Peyer's patch (tissue), 4 donors: Measurements from ENCODE around the gene SLC43A3. TPM values are rescaled to one million over a fixed set of nuclear protein-coding genes. Genes with fewer than 3 reads are reported as not detected.

Experiments used
- DNase-seq, 3 donors: peaks; one replicate each; pipeline ENCODE4 v3.0.0-alpha.2; 2017 to 2019
- H3K27ac ChIP-seq, 4 donors: fragments of 200-600 bp; sonication (generic); one replicate each; pipeline ENCODE4 v1.5.1; 2016 to 2019
- H3K27me3 ChIP-seq, 2 donors: fragments of 200-600 bp; sonication (generic); one replicate each; pipeline ENCODE4 v1.5.1; 2019
- H3K36me3 ChIP-seq, 3 donors: fragments of 200-600 bp; sonication (generic); one replicate each; pipeline ENCODE4 v1.5.1; 2016 to 2019
- H3K4me1 ChIP-seq, 4 donors: fragments of 200-600 bp; sonication (generic); one replicate each; pipeline ENCODE4 v1.5.1; 2016 to 2019
- H3K4me3 ChIP-seq, 4 donors: fragments of 200-600 bp; sonication (generic); 1 replicate in 3 of 4; 2 replicates in 1 of 4; pipeline ENCODE4 v1.5.1; 2016 to 2019; ENCODE audit warnings: mild to moderate bottlenecking in 1 of 4
- H3K9me3 ChIP-seq, 4 donors: fragments of 200-600 bp; sonication (generic); one replicate each; pipeline ENCODE4 v1.5.1; 2016 to 2019; ENCODE audit warnings: mild to moderate bottlenecking in 1 of 4
- POLR2A ChIP-seq, 2 donors: fragments of 450-650 bp; IDR thresholded peaks; one replicate each; pipeline ENCODE4 v1.5.1; 2017; ENCODE audit warnings: antibody characterized with exemption in 2 of 2, mild to moderate bottlenecking in 2 of 2, moderate library complexity in 2 of 2
- total RNA-seq, 4 donors: library from RNA; depleted of rRNA; stranded (reverse); fragments of >200 nt; gene quantifications; one replicate each; pipeline ENCODE4 v1.1.0, GENCODE V29; 2016
- TF ChIP-seq, protein P1 (sequence below), 6 experiments: fragments of 450-650 bp in 4 of 6; fragments of 200-600 bp in 2 of 6; sonication (generic) in 1 of 6; IDR thresholded peaks; one replicate each; pipeline ENCODE4 v1.5.1; 2017 to 2019; ENCODE audit warnings: antibody characterized with exemption in 6 of 6, mild to moderate bottlenecking in 3 of 6, moderate library complexity in 1 of 6

SLC43A3 gene
- total RNA-seq, 4 donors from 2014 or later: 5.1 to 38.8 (median 17.6) TPM

DNA sequence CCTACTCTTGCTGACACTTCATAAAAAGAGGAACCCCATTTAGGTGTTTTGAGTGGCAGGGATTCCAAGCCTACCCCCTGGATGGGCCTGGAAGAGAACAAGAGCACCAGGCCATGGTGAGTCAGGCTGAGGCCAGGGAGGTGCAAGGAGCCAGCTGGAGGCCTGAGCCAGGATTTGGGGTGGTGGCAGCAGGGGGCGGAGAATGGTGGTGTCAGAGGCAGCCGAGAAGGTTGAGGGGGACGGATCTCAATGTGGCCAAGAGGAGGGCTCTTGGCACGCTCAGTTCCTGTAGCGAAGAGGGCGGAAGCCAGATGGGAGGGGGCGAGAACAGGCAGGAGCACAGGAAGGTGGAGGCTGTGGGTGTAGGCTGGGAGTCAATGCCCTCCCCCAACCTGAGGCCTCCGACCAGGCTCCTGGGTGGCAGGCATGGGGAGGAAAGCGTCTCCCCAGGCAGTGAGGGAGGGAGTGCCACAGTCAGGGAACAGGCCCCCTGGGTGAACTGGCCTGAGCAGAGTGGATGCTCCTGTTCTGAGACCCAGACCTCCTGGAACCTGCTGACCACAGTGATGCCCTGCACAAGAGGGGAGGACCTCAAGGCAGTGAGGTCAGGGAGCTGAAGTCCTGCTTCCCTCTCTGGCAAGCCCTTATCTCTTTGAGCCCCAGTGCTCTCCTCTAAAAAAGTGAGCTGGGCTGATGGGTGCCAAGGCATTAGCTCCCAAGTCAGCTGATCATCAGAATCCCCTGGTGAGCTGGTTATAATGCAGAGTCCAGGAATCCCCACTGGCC lies 47.3 kb upstream of the SLC43A3 start:
- no peaks in the 10 kb centered on the region for H3K27me3 ChIP-seq
- DNase-seq: no peak
- TF ChIP-seq, protein P1, sequence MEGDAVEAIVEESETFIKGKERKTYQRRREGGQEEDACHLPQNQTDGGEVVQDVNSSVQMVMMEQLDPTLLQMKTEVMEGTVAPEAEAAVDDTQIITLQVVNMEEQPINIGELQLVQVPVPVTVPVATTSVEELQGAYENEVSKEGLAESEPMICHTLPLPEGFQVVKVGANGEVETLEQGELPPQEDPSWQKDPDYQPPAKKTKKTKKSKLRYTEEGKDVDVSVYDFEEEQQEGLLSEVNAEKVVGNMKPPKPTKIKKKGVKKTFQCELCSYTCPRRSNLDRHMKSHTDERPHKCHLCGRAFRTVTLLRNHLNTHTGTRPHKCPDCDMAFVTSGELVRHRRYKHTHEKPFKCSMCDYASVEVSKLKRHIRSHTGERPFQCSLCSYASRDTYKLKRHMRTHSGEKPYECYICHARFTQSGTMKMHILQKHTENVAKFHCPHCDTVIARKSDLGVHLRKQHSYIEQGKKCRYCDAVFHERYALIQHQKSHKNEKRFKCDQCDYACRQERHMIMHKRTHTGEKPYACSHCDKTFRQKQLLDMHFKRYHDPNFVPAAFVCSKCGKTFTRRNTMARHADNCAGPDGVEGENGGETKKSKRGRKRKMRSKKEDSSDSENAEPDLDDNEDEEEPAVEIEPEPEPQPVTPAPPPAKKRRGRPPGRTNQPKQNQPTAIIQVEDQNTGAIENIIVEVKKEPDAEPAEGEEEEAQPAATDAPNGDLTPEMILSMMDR (IDR thresholded peaks at IDR 0.05): no peak
- no peak for TF ChIP-seq POLR2A (IDR thresholded peaks at IDR 0.05)

DNA sequence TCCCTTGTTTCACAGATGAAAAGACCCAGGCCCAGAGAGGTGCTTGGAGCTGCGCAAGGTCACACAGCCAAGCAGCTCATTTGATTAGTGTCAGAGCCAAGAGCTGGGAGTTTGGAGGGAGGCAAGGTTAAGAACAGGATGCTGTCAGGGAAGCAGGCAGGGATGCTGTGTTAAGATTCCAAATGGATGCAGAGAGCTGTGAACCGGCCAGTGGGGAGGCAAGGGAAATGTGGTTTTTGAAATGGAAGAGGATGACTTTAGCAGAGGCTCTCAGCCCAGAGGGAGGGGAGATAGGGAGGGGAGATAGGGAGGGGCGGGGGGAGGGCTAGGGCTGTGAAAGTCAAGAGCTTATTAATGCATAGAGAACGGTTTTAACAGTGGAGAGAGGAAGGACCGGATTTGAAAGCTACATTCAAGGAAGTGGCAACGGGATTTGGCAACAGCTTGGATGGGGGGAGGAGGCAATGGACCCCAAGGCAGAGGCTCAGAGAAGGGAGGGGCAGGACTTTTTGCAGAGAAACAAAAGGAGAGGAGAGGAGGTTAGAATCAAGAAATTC lies 46.4 kb upstream of the SLC43A3 start:
- Histone ChIP-seq H3K27ac (no peak overlapping the region), H3K36me3 (no peaks in the 10 kb centered on the region), H3K4me3 (no peak overlapping the region), H3K27me3 (no peaks in the 10 kb centered on the region), H3K4me1 (peaks cover 0 to 21% (median 12%) of the 10 kb centered on the region in 4 donors), H3K9me3 (no peaks in the 10 kb centered on the region)
- TF ChIP-seq, protein P1 (IDR thresholded peaks at IDR 0.05): no peak
- no peak for TF ChIP-seq POLR2A (IDR thresholded peaks at IDR 0.05)
- DNase-seq: no peak

More for the DNA sequence above, 47.3 kb upstream of the SLC43A3 start:
- H3K9me3 ChIP-seq: no peaks in the 10 kb centered on the region
- H3K27ac ChIP-seq: no peak overlapping the region
- H3K36me3 ChIP-seq: no peaks in the 10 kb centered on the region
- no peak overlapping the region for H3K4me3 ChIP-seq
- peaks cover 0 to 21% (median 12%) of the 10 kb centered on the region in 4 donors for H3K4me1 ChIP-seq

- Histone ChIP-seq H3K27ac (no peak overlapping the region), H3K4me3 (no peak overlapping the region), H3K36me3 (no peaks in the 10 kb centered on the region), H3K9me3 (no peaks in the 10 kb centered on the region), H3K4me1 (peaks cover 0 to 15% (median 10%) of the 10 kb centered on the region in 4 donors), H3K27me3 (no peaks in the 10 kb centered on the region)
- DNase-seq: no peak
- TF ChIP-seq POLR2A (IDR thresholded peaks at IDR 0.05): no peak
- TF ChIP-seq, protein P1 (IDR thresholded peaks at IDR 0.05): no peak
These were observed 44.6 kb upstream of the SLC43A3 start for GRCh38 chr11:57471496-57471895.

GRCh38 chr11:57469268-57469667 lies 42.3 kb upstream of the SLC43A3 start:
- Histone ChIP-seq H3K4me1 (peaks cover 0 to 3% (median 0%) of the 10 kb centered on the region in 4 donors), H3K27me3 (no peaks in the 10 kb centered on the region), H3K27ac (no peak overlapping the region), H3K36me3 (no peaks in the 10 kb centered on the region), H3K4me3 (no peak overlapping the region), H3K9me3 (no peaks in the 10 kb centered on the region)
- DNase-seq: no peak
- TF ChIP-seq, protein P1 (IDR thresholded peaks at IDR 0.05): no peak
- TF ChIP-seq POLR2A (IDR thresholded peaks at IDR 0.05): no peak

DNA sequence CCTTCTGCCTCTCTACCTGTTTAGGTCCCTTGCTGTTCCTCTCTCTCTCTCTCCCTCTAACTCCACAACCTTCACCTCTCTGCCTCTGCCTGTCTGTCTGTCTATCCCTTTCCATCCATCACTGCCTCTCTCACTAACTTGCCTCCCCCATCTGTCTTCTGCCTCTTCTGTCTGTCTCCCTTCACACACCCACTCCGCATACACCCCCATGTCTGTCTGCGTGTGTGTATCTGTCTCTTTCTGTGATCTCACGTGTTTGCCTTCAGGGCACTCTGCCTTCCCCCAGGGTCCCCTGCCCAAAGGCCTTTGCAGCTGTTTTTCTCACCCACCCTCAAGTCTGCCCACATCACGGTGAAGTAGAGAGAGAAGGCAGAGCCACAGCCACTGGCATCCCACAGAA lies 41.4 kb upstream of the SLC43A3 start:
- TF ChIP-seq, protein P1 (IDR thresholded peaks at IDR 0.05): no peak
- TF ChIP-seq POLR2A (IDR thresholded peaks at IDR 0.05): no peak
- Histone ChIP-seq H3K9me3 (no peaks in the 10 kb centered on the region), H3K27ac (no peak overlapping the region), H3K4me1 (no peaks in the 10 kb centered on the region), H3K27me3 (no peaks in the 10 kb centered on the region), H3K36me3 (no peaks in the 10 kb centered on the region), H3K4me3 (no peak overlapping the region)
- no peak for DNase-seq
